ENCODE measurements around the gene NAV2.
A peak's percentile ranks its signal among the peaks of the same experiment; 100 is the strongest.
"Not testable (repeated sequence)": the region's sequence is repeated elsewhere in the genome, so short reads cannot be mapped to it uniquely, and the experiment has no call there.

NAV2 gene

DNA sequence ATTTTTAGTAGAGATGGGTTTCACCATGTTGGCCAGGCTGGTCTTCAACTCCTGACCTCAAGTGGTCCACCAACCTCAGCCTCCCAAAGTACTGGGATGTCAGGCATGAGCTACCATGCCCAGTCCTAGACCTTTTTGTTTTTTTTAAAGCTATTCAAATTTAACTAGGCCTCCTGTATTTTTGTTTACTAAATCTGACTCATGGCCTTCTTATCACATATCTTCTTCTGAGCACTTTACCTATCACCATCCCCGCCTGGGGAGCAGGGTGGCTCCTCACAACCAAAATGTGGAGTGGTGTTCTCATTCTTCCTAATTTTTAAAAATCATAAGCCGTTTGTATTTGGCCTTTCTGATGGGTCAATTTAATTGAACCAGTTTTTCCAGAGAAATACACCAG lies 355.0 kb downstream of the NAV2 start:
- DNase-seq, result no peak

DNA sequence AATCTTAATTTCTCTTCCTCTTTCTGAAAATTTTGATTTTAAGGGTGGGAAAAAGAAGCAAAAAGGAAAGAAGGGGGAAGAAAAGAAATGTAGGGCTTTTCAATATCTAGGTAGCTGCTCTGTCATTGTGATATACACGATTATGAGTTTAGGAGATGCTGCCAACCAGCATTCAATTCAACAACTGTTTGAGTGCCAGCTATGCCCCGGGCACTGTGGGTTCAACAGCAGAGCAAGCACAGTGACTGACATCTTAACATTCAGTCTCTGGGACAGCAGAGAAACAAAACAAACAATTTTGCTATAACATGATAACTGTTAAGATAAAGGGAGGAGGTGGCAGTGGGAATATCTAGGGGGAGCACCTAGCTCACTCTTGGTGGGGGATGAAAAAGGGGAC lies 356.1 kb downstream of the NAV2 start:
- DNase-seq, result no peak

- DNase-seq, result no peak
Measured at GRCh38 chr11:20070459-20070858, 357.8 kb downstream of the NAV2 start.

- DNase-seq, result no peak
Measured at GRCh38 chr11:20075627-20076026, 363.0 kb downstream of the NAV2 start.

GRCh38 chr11:20078846-20079245 lies 366.2 kb downstream of the NAV2 start:
- DNase-seq, result no peak

- DNase-seq, result no peak
Measured at GRCh38 chr11:20080032-20080685, 367.5 kb downstream of the NAV2 start.

DNA sequence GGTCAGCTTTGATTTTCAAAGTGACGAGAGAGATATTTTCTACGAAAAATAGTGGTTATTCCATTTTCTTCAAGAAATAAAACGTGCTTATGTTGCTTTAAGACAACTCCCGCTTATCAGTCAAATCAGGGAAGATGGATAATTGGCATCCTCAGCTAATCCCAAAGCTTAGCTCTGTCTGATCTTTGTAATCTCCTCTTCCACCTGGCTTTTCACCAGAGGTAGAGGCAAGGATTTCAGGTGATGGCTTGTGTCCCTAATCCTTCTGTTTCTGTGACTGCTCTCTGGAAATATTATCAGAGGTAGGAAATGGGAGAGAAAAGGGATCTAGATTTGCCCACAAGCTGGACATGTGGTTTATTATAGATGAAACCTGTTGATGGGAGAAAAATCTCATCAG lies 368.7 kb downstream of the NAV2 start:
- no peak for DNase-seq

DNA sequence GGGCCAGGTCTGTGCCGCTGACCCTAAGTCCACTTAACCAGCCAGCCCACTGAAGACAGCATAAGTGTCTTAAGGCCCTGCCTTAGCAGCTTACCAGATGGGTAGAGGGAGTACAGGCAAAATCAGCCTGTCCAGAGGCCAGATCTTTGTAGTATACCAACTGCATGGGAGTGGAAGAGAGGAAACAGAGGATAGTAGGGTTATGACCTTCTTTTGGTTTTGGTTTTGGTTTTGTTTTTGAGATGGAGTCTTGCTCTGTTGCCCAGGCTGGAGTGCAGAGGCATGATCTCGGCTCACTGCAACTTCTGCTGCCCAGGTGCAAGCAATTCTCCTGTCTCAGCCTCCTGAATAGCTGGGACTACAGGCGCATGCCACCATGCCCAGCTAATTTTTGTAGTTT lies 371.2 kb downstream of the NAV2 start:
- not testable (repeated sequence) for DNase-seq

DNA sequence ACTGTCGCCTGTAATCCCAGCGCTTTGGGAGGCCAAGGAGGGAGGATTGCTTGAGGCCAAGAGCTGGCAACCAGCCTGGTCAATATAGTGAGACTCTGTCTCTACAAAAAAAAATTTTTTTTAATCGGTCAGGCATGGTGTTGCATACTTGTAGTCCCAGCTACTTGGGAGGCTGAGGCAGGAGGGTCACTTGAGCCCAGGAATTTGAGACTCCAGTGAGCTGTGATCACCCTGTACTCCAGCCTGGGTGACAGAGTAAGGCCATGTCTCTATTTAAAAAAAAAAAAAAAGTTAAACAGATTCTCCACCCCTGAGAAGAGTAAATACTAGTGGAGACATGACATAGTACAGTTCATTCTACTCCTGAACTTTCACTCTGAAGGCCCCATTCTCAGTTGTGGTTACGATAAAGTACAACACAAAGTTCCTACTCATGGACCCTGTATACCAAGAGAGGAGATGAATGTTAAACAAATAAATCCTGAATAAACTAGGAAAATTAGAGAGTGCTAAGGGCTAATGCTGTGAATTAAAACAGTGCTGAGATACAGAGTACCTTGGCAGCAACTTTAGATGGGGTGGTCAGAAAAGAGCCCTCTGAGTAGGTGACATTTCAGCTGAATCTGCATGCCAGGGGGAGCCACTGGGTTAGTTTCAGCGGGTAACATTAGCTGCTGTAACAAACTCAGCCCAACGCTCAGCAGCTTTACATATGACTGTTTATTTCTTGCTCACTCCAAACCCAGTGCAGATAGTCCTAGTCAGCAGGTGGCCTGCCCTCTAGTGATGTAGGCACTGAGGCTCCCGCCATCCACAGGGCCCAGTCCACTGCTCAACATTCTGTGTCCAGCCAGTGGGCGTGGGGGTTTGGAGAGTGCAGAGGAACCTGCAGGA lies 372.5 kb downstream of the NAV2 start:
- DNase-seq, result no peak

- DNase-seq, result no peak
Measured at GRCh38 chr11:20085918-20086317, 373.3 kb downstream of the NAV2 start.

GRCh38 chr11:20087118-20087521 lies 374.5 kb downstream of the NAV2 start:
- no peak for DNase-seq

- DNase-seq, result no peak
Measured at GRCh38 chr11:20088397-20089225, 376.0 kb downstream of the NAV2 start.

- no peak for DNase-seq
Measured at GRCh38 chr11:20089367-20089766, 376.7 kb downstream of the NAV2 start.

DNA sequence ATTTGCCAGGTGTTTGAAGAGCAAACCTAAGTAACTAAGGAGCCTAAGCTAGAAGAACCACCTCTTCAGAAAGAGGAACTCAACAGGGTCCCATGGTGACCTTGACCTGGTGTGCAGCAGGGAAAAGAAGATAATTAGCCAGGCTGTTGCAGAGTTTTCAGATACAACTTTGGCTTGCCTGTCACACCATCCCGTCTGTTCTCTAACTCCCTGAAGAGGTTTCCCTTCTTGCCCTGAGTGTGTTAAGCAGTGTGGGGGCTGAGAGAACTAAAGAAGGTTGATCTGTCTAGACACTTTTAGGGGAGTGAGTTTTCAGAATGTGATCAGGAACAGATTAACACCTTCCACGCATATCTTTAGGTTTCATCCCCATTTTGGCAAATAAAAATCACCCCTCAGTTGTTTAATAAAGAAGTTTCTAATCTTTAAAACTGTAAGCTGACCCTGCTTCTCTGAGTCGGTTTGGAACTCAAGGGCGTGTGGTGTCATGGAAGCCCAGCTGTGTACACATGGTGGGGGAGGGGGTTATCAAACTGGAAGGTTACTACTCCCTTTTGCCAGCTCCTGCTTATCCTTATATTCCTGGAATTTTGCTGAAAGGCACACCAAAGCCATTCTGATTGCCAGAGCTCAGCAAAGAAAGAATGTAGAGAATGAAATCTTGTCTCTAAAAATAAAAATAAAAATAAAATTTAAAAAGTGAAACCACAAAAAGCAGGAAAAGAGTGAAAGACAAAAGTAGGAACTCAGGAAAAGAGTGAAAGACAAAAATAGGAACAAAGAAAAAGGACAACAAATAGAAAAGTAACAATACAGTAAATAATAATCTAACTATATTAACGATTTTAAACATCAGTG lies 377.4 kb downstream of the NAV2 start:
- DNase-seq, result no peak

GRCh38 chr11:20090654-20091374 lies 378.2 kb downstream of the NAV2 start:
- no peak for DNase-seq

DNA sequence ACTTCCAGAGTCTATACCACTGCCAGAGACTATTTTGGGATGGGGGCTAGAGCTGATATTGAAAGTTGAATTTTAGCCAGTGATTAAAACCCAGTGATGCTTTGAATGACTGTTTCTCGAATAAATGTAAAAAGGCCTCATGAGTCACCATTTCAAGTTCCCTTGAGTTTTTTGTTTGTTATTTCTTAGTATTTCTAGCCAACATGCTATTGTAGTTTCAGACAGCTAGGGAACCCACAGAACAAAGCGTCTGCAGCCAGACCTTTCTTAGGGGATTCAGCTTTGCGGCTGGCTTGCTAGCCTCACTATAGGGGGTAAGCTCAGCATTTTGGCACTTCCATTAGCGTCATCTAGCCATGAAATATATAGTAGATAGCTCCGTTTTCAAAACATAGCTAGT lies 381.1 kb downstream of the NAV2 start:
- no peak for DNase-seq

DNA sequence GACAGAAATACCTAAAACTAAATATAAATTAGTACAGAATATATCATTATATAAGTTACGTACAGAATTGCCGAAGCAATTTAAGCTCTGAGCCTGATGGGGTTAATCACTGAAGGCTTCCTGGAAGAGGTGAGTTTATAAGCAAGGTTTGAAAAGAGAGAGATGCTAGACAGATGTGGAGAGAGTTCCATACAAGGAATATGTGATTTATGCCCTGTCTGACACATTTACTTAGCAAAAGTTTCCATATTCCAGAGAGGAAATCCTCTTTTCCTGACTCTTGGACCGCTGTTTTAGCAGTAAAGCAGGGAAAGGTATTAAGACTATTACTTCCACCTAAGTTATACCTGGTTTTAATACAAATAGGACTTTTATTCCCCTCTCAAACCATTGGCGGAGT lies 382.6 kb downstream of the NAV2 start:
- no peak for DNase-seq

DNA sequence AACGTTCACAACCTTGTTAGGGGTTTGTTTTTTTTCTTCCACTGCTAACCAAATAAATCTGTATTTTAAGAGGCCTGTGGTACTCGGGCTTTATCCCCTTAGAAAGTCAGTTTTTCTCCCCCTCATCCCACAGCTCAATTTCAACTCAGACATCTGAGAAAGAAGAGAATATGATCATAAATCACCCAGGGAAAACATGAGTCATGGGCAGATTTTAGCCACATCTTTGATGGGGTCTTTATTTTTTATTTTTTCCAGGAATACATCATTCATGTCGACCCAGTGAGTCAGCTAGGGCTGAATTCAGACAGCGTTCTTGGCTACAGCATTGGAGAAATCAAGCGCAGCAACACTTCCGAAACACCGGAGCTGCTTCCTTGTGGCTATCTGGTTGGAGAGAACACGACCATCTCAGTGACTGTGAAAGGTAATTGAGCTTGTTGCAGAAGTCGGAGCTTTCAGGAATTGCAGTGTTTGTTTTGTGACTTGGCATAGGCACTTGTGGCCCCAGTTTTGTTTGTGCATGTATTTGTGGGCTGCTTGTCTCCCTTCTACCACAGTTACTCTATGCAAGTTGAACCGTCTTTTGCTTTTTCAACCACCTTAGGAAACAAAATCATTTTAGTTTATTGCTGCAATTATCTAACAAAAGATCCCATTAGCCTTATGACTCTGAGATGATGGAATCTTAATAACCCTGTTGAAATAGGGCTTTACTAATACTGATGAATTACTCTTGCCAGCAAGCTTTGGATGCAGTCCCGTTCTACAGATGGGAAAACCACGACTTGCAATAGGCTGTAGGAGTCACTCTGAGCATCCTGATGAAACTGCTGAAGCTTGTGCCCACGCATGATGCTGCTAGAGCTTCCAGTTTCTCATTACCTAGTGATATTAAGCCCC lies 384.9 kb downstream of the NAV2 start:
- DNase-seq, result peak; percentile 80

GRCh38 chr11:20099527-20099926 lies 386.9 kb downstream of the NAV2 start:
- no peak for DNase-seq

DNA sequence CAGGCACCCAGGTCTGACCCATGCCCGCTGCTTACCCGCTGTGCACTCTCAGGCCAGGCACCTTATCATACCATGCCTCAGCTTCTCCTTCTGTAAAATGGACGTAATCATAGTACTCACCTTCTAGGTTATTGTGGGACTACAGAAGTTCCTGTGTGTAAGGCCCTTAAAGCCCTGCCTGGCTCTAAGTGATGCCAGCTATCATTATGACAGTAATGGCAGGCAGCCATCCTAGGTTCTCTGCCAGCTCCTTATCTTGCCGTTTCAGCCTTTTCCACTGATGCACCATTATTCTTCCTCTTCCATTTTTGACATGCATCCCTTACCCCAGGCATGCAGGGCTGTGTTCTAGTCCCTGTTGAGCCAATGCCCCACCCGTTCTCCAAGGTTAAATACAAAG lies 389.8 kb downstream of the NAV2 start:
- DNase-seq, result no peak

GRCh38 chr11:20103281-20103680 lies 390.6 kb downstream of the NAV2 start:
- DNase-seq, result no peak

Measured in HCEC 1CT (cell line).